ENCODE results near the gene FCRL3. TPM values are rescaled to one million over a fixed set of nuclear protein-coding genes. Genes with fewer than 3 reads are reported as not detected.

Gene FCRL3
- total RNA-seq, 4 donors from 2014 or later: 0.13 to 0.20 TPM; not detected in 2

- intact Hi-C loops (cut with DNase I): no loop called here
- no peaks in the 10 kb centered on the region for H3K36me3 ChIP-seq
- no peak overlapping the region for H3K4me3 ChIP-seq (replicated peaks in 1 of 3)
- 82 to 89% methylated on average over 5 of the region's 5 CpGs for WGBS, 2 donors
- H3K9me3 ChIP-seq: no peaks in the 10 kb centered on the region
- no peak for TF ChIP-seq POLR2A (IDR thresholded peaks at IDR 0.05)
- no peak for TF ChIP-seq CTCF (IDR thresholded peaks at IDR 0.05)
- no peak for DNase-seq
- H3K27me3 ChIP-seq: no peaks in the 10 kb centered on the region
- no peaks in the 10 kb centered on the region for H3K4me1 ChIP-seq
- H3K27ac ChIP-seq: no peak overlapping the region
Observed at GRCh38 chr1:157715736-157716135, 15.2 kb upstream of the FCRL3 start.

GRCh38 chr1:157711802-157712201 lies 11.2 kb upstream of the FCRL3 start:
- intact Hi-C loops (cut with DNase I): no loop called here
- TF ChIP-seq CTCF (IDR thresholded peaks at IDR 0.05): no peak
- TF ChIP-seq POLR2A (IDR thresholded peaks at IDR 0.05): no peak
- no peaks in the 10 kb centered on the region for H3K9me3 ChIP-seq
- no peaks in the 10 kb centered on the region for H3K27me3 ChIP-seq
- H3K4me3 ChIP-seq (replicated peaks in 1 of 3): no peak overlapping the region
- no peak overlapping the region for H3K27ac ChIP-seq
- DNase-seq: no peak
- H3K36me3 ChIP-seq: no peaks in the 10 kb centered on the region
- no peaks in the 10 kb centered on the region for H3K4me1 ChIP-seq

GRCh38 chr1:157704878-157705277 lies 4.3 kb upstream of the FCRL3 start:
- no peaks in the 10 kb centered on the region for H3K27me3 ChIP-seq
- H3K4me3 ChIP-seq (replicated peaks in 1 of 3): no peak overlapping the region
- H3K9me3 ChIP-seq: no peaks in the 10 kb centered on the region
- no peaks in the 10 kb centered on the region for H3K36me3 ChIP-seq
- no peak overlapping the region for H3K27ac ChIP-seq
- intact Hi-C loops (cut with DNase I): no loop called here
- TF ChIP-seq CTCF (IDR thresholded peaks at IDR 0.05) (no peak), POLR2A (IDR thresholded peaks at IDR 0.05) (no peak)
- H3K4me1 ChIP-seq: no peaks in the 10 kb centered on the region
- DNase-seq: no peak

- Histone ChIP-seq H3K4me1 (no peaks in the 10 kb centered on the region), H3K27ac (no peak overlapping the region), H3K27me3 (no peaks in the 10 kb centered on the region), H3K4me3 (replicated peaks in 1 of 3) (no peak overlapping the region), H3K9me3 (no peaks in the 10 kb centered on the region), H3K36me3 (no peaks in the 10 kb centered on the region)
- intact Hi-C loops (cut with DNase I): no loop called here
- WGBS, 2 donors: 86 to 87% methylated on average over 4 of the region's 4 CpGs
- TF ChIP-seq POLR2A (IDR thresholded peaks at IDR 0.05): no peak
- no peak for DNase-seq
Observed at GRCh38 chr1:157703981-157704380, 3.4 kb upstream of the FCRL3 start.

DNA sequence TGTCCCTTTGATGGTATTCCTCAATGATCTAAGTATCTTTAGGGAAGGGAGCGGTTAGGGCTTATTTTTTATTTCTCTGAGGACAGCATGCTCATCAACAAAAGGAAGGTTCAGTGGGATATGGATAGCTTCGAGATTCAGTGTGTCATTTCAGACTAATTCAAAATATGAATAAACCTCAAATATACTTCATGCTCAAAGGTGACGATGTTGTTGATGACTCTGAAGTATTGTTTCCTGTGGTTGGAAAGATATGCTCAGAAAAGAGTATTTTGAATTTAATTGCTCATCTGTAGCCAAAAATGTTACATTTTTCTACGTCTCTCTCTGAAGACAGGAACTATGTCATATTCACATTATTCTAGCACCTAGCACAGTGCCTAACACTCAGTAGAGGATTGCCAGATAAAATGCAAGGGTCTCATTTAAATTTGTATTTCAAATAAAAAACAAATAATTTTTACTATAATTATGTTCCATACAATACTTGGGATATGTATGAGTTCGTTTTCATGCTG lies 1.8 kb upstream of the FCRL3 start:
- Histone ChIP-seq H3K36me3 (no peaks in the 10 kb centered on the region), H3K4me3 (replicated peaks in 1 of 3) (no peak overlapping the region), H3K4me1 (no peaks in the 10 kb centered on the region), H3K9me3 (no peaks in the 10 kb centered on the region), H3K27me3 (no peaks in the 10 kb centered on the region), H3K27ac (no peak overlapping the region)
- TF ChIP-seq CTCF (IDR thresholded peaks at IDR 0.05): no peak
- TF ChIP-seq POLR2A (IDR thresholded peaks at IDR 0.05): no peak
- 88 to 89% methylated on average over 5 of the region's 5 CpGs for WGBS, 2 donors
- DNase-seq: no peak
- intact Hi-C loops (cut with DNase I): no loop called here

- Histone ChIP-seq H3K27ac (no peak overlapping the region), H3K27me3 (no peaks in the 10 kb centered on the region), H3K36me3 (no peaks in the 10 kb centered on the region), H3K9me3 (no peaks in the 10 kb centered on the region), H3K4me3 (replicated peaks in 1 of 3) (no peak overlapping the region), H3K4me1 (no peaks in the 10 kb centered on the region)
- WGBS, 2 donors: 81 to 87% methylated on average over 4 to 5 of the region's 5 CpGs
- DNase-seq: no peak
- intact Hi-C loops (cut with DNase I): no loop called here
- TF ChIP-seq CTCF (IDR thresholded peaks at IDR 0.05): no peak
- no peak for TF ChIP-seq POLR2A (IDR thresholded peaks at IDR 0.05)
Observed at GRCh38 chr1:157700305-157700704, 264 bp downstream of the FCRL3 start.

All from thyroid gland (tissue), 4 donors.